Neural cell (in vitro differentiated cells): ENCODE measurements around the gene TOMM22.

ENCODE experiments used
- CTCF ChIP-seq: fragments of 450-650 bp; IDR thresholded peaks from 2 replicates; pipeline ENCODE4 v1.5.1; 2014; ENCODE audit warnings: antibody characterized with exemption, mild to moderate bottlenecking, moderate library complexity; ENCODE audit not compliant: poor library complexity, severe bottlenecking
- TAF1 ChIP-seq: IDR thresholded peaks from 2 replicates; pipeline ENCODE4 v1.6.1; 2012; ENCODE audit warnings: low read depth

DNA sequence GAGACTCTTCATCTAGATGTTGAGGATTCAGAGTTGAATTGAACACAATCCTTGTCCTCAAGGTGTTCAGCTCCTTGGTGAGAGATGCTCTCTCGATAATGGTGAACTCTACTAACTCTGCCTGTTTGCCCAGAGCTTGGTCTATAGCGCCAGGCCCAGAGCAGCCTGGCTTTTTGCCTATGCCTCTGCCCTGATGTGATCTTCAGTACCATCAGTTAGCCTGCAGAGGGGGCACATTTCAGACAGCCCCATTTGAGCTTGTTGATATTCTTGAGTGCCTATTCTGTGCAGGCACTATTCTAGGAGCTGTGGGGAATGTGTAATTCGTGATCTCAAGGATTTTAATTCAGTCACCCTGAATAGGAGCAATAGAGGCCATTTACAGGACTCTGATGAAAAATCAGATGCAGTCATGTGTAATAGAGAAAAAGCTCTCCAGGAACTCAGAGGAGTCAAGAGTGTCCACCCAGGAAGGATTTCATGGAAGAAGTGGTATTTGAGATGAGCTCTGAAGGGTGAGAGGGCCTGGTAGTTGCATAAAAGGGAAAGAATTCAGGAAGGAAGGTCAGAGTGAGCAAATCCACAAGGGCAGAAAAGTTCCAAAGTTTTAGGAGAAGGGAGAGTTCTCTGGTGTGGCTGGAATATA lies 43.3 kb downstream of the TOMM22 start:
- TF ChIP-seq CTCF (peak; percentile 37), TAF1 (no peak)
